ENCODE data around the gene CACYBP. TPM values are rescaled to one million over a fixed set of nuclear protein-coding genes. Genes with fewer than 3 reads are reported as not detected.

CACYBP gene, protein sequence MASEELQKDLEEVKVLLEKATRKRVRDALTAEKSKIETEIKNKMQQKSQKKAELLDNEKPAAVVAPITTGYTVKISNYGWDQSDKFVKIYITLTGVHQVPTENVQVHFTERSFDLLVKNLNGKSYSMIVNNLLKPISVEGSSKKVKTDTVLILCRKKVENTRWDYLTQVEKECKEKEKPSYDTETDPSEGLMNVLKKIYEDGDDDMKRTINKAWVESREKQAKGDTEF
- total RNA-seq, result 100 to 1,000 TPM; 345 to 354 TPM

- Mint-ChIP-seq H3K9me3 (no peaks in the 10 kb centered on the region), H3K36me3 (peaks cover 16 to 39% of the 10 kb centered on the region in 2 donors), H3K27ac (peak within 1 kb of the TSS in 1 of 2 donors; percentile 90)
- DNase-seq (ENCODE audit: low spot score in 2 of 2), result peak in 1 of 2 donors; percentile 34
- peak in 1 of 2 donors; percentile 2 for ATAC-seq
Measured at GRCh38 chr1:174999936-175000696, at the start of gene CACYBP. TSS of gene CACYBP (plus strand) at chr1:174999947. CDS start at chr1:175000181, 234 bp downstream.

GRCh38 chr1:174953285-174954072, 46.3 kb upstream of the CACYBP start:
- DNase-seq (ENCODE audit: low spot score in 2 of 2), result no peak
- H3K27ac Mint-ChIP-seq, result no peak overlapping the region
- ATAC-seq, result no peak
- H3K36me3 Mint-ChIP-seq, result no peaks in the 10 kb centered on the region
- no peaks in the 10 kb centered on the region for H3K9me3 Mint-ChIP-seq

DNA sequence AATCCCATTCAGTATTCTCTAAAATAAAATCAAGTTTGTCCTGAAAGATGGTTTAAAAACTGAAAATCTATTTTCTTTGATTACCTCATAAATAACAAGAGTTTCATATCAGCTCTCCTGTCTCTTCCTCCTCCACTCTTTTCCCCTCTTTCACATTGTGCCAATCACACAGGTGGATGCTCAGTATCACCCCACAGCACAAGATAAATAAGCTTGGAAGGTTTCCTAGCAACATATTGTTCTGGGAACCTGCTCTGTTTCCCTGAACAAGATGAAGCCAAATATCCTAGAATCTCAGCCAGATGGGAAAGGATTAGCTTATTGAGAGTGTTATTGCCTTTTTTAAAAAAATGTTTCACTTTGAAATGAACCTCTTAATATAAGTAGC, 45.7 kb upstream of the CACYBP start:
- Mint-ChIP-seq H3K27ac (no peak overlapping the region), H3K36me3 (no peaks in the 10 kb centered on the region), H3K9me3 (no peaks in the 10 kb centered on the region)
- DNase-seq (ENCODE audit: low spot score in 2 of 2) (no peak), ATAC-seq (no peak)

DNA sequence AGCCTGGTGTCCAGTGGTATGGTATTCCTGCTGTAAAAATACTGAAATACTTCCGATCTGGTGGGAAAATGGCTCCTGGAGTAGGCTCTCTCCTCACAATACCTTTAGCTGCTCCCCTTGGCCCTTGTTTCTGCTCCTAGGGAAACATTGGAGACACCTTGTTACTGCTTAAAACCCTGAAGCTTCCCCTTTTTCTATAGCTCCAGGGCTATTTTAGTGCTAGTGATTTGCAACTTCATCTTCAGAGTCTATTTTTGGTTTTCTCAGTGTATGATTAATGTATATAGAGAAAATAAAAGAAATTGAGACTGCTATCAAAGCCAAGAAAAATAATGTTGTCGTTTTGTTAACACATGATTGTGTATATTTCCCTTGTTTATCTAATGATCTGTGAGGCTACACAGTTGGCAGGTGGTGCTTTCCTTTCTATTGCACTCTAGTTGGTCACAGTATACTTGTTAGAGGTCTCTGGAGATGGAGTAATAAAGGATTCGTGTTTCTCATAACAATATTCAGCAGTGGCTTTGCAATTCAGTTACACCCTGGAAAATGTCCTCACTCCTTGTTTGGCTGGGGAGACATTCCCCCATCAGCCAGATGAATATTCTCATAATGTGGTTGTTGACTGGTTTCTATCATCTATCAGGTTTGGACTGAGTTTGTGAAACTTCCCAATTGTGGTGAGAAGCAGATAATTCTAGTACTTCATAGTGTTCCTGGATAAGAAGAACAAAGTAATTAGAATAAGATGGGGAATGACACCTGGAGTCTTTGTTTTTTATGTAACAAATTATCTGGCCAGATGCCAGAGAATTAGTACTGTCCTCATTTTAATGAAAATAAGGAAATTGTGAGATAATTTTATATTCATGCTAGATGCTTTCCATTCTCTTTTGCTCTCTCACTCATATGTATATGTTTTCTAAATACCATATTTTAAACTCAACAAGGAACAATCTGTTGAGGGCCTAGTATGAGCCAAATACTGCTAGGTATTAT, 44.8 kb upstream of the CACYBP start:
- Mint-ChIP-seq H3K36me3 (no peaks in the 10 kb centered on the region), H3K27ac (no peak overlapping the region), H3K9me3 (no peaks in the 10 kb centered on the region)
- ATAC-seq (no peak), DNase-seq (ENCODE audit: low spot score in 2 of 2) (no peak)

DNA sequence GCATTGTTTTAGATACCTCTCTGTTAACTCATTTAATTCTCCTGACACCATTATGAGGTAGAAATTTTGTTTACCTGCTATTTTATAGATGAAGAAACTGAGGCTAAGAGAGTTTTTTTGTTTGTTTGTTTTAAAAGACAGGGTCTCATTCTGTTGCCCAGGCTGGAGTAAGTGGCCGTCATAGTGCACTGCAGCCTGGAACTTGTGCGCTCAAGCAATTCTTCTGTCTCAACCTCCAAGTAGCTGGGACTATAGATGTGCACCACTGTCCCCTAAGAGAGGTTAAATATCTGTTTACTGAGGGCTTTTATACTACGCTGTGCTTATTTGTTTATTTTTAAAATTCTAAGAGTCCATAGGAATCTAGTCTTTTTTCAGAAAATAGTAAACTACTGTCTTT, 43.7 kb upstream of the CACYBP start:
- DNase-seq (ENCODE audit: low spot score in 2 of 2), result no peak
- Mint-ChIP-seq H3K27ac (no peak overlapping the region), H3K36me3 (no peaks in the 10 kb centered on the region), H3K9me3 (no peaks in the 10 kb centered on the region)
- ATAC-seq, result no peak

GRCh38 chr1:174956976-174957375, 42.8 kb upstream of the CACYBP start:
- ATAC-seq (no peak), DNase-seq (ENCODE audit: low spot score in 2 of 2) (no peak)
- Mint-ChIP-seq H3K27ac (no peak overlapping the region), H3K9me3 (no peaks in the 10 kb centered on the region), H3K36me3 (no peaks in the 10 kb centered on the region)

GRCh38 chr1:174957829-174958228, 41.9 kb upstream of the CACYBP start:
- ATAC-seq (peak; percentile 41 to 50), DNase-seq (ENCODE audit: low spot score in 2 of 2) (no peak)
- Mint-ChIP-seq H3K9me3 (no peaks in the 10 kb centered on the region), H3K36me3 (no peaks in the 10 kb centered on the region), H3K27ac (peak overlapping the region; percentile 68 to 89)

GRCh38 chr1:174958396-174958795, 41.4 kb upstream of the CACYBP start:
- ATAC-seq (no peak), DNase-seq (ENCODE audit: low spot score in 2 of 2) (no peak)
- Mint-ChIP-seq H3K27ac (peak overlapping the region in 1 of 2 donors; percentile 68), H3K9me3 (no peaks in the 10 kb centered on the region), H3K36me3 (no peaks in the 10 kb centered on the region)

DNA sequence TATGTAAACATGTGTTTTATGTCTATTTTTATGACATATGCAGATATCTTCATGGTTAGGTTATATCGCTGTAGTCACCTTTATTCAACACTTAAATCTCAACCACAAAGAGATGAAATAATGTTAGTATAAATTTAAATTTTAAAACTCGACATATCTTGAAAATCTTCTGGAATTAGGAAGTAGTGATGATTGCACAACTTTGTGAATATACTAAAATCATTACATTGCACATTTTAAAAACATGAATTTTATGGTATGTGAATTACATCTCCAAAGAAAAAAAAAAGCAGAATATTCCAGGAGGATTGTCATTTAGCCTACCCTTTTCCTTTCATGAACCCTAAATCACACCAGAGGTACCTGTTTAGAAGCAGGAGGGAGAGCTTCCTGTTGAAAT, 39.4 kb upstream of the CACYBP start:
- no peaks in the 10 kb centered on the region for H3K9me3 Mint-ChIP-seq
- ATAC-seq, result no peak
- H3K36me3 Mint-ChIP-seq, result no peaks in the 10 kb centered on the region
- no peak for DNase-seq (ENCODE audit: low spot score in 2 of 2)
- H3K27ac Mint-ChIP-seq, result no peak overlapping the region

GRCh38 chr1:174963529-174964125, 36.1 kb upstream of the CACYBP start:
- Mint-ChIP-seq H3K27ac (peak overlapping the region; percentile 17 to 86), H3K9me3 (no peaks in the 10 kb centered on the region), H3K36me3 (no peaks in the 10 kb centered on the region)
- ATAC-seq, result no peak
- DNase-seq (ENCODE audit: low spot score in 2 of 2), result no peak

DNA sequence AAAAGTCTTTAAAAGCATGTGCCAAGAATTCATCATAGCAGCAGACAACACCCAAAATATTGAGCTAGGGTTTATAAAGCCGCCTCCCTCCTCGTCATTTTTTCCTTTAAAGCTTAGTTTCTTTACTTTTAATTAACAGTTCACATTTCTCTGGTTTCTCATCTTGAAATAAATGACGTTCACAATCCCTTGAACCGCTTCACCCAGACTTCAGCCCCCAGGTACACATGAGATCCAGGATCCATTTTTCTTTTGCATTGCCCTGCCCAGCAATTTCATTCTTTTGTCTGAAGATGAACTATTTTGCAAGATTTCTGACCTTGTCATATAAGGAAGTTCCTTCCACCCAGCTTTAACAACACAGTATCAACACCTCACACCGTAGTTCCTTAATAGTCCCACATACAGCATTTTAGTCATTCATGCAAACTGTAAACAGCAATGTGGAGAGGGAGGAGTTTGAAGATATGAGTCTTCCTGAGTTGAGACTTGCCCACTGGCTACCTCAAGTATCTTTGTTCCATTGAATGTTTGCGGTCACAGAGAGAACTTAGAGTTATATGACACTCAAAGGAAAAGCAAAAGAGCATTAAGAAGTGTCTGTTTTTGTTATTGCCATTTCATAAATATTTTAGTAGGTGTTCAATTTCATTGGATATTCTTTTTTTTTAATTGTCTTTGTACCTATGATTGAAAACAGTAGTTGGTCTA, 35.3 kb upstream of the CACYBP start:
- Mint-ChIP-seq H3K36me3 (no peaks in the 10 kb centered on the region), H3K9me3 (no peaks in the 10 kb centered on the region), H3K27ac (peak overlapping the region; percentile 86 to 88)
- DNase-seq (ENCODE audit: low spot score in 2 of 2) (peak in 1 of 2 donors; percentile 34), ATAC-seq (peak; percentile 78 to 87)

DNA sequence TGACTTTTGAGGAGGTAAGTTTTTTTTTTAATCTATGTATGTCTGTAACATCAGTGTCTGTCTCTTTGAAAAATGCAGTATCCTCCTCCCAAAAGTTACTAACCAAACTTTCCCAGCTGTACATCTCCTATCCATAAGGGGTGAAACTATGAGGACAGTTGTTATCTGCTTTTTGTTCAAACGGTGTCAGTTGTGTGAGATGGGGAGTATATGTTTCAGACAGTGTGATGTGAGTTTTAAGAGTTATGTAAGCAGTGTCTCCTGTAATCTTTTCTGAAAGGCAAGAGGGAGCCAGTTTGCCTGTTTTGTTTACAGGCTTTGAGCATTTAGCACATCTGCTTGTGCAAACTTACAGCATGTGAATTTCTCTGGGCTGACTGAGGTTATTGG, 34.8 kb upstream of the CACYBP start:
- no peak for DNase-seq (ENCODE audit: low spot score in 2 of 2)

GRCh38 chr1:174965362-174966007, 34.3 kb upstream of the CACYBP start:
- ATAC-seq, result no peak
- Mint-ChIP-seq H3K9me3 (no peaks in the 10 kb centered on the region), H3K27ac (peak overlapping the region; percentile 86 to 90), H3K36me3 (no peaks in the 10 kb centered on the region)
- no peak for DNase-seq (ENCODE audit: low spot score in 2 of 2)

More for the DNA sequence above, 34.8 kb upstream of the CACYBP start:
- Mint-ChIP-seq H3K9me3 (no peaks in the 10 kb centered on the region), H3K36me3 (no peaks in the 10 kb centered on the region), H3K27ac (peak overlapping the region; percentile 86 to 88)
- peak; percentile 22 to 46 for ATAC-seq

DNA sequence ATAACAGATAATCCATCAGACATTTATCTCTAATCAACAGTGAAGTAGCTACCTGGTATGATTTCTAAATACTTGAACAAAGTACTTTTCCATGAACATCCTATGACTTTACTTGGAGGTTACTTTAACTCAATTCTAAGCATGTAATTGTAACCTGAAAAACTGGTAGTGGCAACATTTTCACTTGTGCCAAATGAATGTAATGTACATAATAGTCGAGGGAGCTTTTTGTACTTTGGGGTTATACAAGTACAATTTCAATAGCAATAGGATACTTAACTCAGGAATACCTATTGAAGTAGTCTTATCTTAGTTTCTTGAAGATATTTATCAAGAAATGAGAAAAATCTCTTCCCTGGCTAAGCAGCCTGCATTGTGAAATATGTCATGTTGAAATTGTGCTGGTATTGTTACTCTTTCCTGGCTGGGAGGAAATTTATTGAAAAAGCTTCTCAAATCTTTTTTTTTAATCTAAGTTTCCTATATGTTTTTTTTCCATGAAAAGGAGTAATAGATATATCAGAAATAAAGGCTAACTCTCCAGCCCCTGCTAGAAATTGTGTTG, 33.7 kb upstream of the CACYBP start:
- no peak for ATAC-seq
- Mint-ChIP-seq H3K27ac (peak overlapping the region; percentile 86 to 90), H3K9me3 (no peaks in the 10 kb centered on the region), H3K36me3 (no peaks in the 10 kb centered on the region)
- no peak for DNase-seq (ENCODE audit: low spot score in 2 of 2)
